Prostate gland (tissue), 1 donor: Measurements from ENCODE around the gene GIPC1.
"Not testable (repeated sequence)": the region's sequence is repeated elsewhere in the genome, so short reads cannot be mapped to it uniquely, and the experiment has no call there.

Experiments used
- POLR2A ChIP-seq: fragments of 450-650 bp; IDR thresholded peaks from one replicate; pipeline ENCODE4 v1.6.1; 2016; ENCODE audit warnings: antibody characterized with exemption, mild to moderate bottlenecking
- POLR2AphosphoS5 ChIP-seq: sonication (generic); formaldehyde crosslinking; IDR thresholded peaks from one replicate; pipeline ENCODE4 v1.6.1; 2017; ENCODE audit warnings: antibody characterized with exemption

DNA sequence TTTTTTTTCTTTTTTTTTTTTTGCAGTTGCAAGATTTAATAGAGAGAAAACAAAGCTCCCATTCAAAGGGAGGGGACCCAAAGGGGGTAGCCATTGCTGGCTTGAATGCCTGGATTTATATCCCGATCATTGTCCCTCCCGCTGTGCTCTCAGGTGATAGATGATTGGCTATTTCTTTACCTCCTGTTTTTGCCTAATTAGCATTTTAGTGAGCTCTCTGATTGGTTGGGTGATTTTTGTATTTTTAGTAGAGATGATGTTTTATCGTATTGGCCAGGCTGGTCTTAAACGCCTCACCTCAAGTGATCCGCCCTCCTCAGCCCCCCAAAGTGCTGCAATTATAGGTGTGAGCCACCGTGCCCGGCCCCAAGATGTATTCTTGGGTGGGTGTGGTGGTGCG, 8.6 kb upstream of the GIPC1 start:
- not testable (repeated sequence) for TF ChIP-seq POLR2A, POLR2AphosphoS5
